Transverse colon (tissue), 4 donors: Measurements from ENCODE around the gene TOLLIP. TPM values are rescaled to one million over a fixed set of nuclear protein-coding genes. Genes with fewer than 3 reads are reported as not detected.
"Not testable (repeated sequence)": the region's sequence is repeated elsewhere in the genome, so short reads cannot be mapped to it uniquely, and the experiment has no call there.

Experiments
- DNase-seq: peaks from one replicate; pipeline ENCODE4 v3.0.0-alpha.2; 2019
- H3K27ac ChIP-seq, 4 donors: fragments of 200-600 bp; sonication (generic); 2 replicates each; pipeline ENCODE4 v1.5.1; 2016 to 2018; ENCODE audit warnings: inconsistent platforms in 4 of 4
- H3K27me3 ChIP-seq: fragments of 200-600 bp; sonication (generic); 2 replicates; pipeline ENCODE4 v1.5.1; 2017; ENCODE audit warnings: inconsistent platforms
- H3K36me3 ChIP-seq, 4 donors: fragments of 200-600 bp; sonication (generic); 2 replicates each; pipeline ENCODE4 v1.5.1; 2017 to 2019; ENCODE audit warnings: inconsistent platforms in 4 of 4
- H3K4me1 ChIP-seq, 4 donors: fragments of 200-600 bp; sonication (generic); 2 replicates each; pipeline ENCODE4 v1.5.1; 2017 to 2020; ENCODE audit warnings: inconsistent platforms in 4 of 4
- H3K4me3 ChIP-seq, 4 donors: fragments of 200-600 bp; sonication (generic); 1 replicate in 1 of 4; 2 replicates in 3 of 4; pipeline versions ENCODE4 v1.5.1 to v1.6.1; 2017 to 2019; ENCODE audit warnings: inconsistent platforms in 4 of 4
- H3K9me3 ChIP-seq, 2 donors: fragments of 200-600 bp; sonication (generic); 2 replicates each; pipeline ENCODE4 v1.5.1; 2017 to 2019; ENCODE audit warnings: inconsistent platforms in 2 of 2
- EP300 ChIP-seq: sonication (generic); formaldehyde crosslinking; IDR thresholded peaks from one replicate; pipeline ENCODE4 v1.6.1; 2017; ENCODE audit warnings: antibody characterized with exemption, low read depth
- POLR2A ChIP-seq: fragments of 450-650 bp; IDR thresholded peaks from one replicate; pipeline ENCODE4 v1.6.1; 2016; ENCODE audit warnings: antibody characterized with exemption, mild to moderate bottlenecking, moderate library complexity
- POLR2AphosphoS5 ChIP-seq, 3 donors: sonication (generic); formaldehyde crosslinking; IDR thresholded peaks; one replicate each; pipeline ENCODE4 v1.6.1; 2016; ENCODE audit warnings: antibody characterized with exemption in 3 of 3
- WGBS, 2 donors: methylation state at CpG; one replicate each; pipeline ENCODE4 v1.1.5; 2018; ENCODE audit warnings: low coverage in 1 of 2; 5-methylcytosine and 5-hydroxymethylcytosine counted together
- in situ Hi-C, 4 donors: fragments of 200-750 bp; cut with MboI; loops; one replicate each; pipeline versions ENCODE4 v1.15.0 to v1.15.1; 2017; ENCODE audit warnings: low sequenced_read_pairs in 3 of 4, low pct_ligation_motif_present in 1 of 4, low pct_unique_long_range_greater_than_20kb in 1 of 4
- intact Hi-C: fragments of 100-400 bp; cut with DNase I; formaldehyde crosslinking; loops from one replicate; pipeline ENCODE4 v1.15.1; 2023; ENCODE audit warnings: low total_unique reads
- total RNA-seq, 4 donors: library from RNA; depleted of rRNA; stranded (reverse); fragments of >200 nt; gene quantifications; one replicate each; pipeline ENCODE4 v1.1.0, GENCODE V29; 2016
- TF ChIP-seq, protein P1 (sequence below), 5 experiments: fragments of 200-600 bp in 3 of 5; fragments of 450-650 bp in 2 of 5; sonication (generic) in 3 of 5; IDR thresholded peaks; 1 replicate in 2 of 5; 2 replicates in 3 of 5; pipeline ENCODE4 v1.5.1; 2016 to 2017; ENCODE audit warnings: antibody characterized with exemption in 5 of 5, inconsistent platforms in 3 of 5, mild to moderate bottlenecking in 2 of 5, moderate library complexity in 1 of 5

The TOLLIP gene
- total RNA-seq, 4 donors from 2014 or later: 25.9 to 132 (median 50.4) TPM

DNA sequence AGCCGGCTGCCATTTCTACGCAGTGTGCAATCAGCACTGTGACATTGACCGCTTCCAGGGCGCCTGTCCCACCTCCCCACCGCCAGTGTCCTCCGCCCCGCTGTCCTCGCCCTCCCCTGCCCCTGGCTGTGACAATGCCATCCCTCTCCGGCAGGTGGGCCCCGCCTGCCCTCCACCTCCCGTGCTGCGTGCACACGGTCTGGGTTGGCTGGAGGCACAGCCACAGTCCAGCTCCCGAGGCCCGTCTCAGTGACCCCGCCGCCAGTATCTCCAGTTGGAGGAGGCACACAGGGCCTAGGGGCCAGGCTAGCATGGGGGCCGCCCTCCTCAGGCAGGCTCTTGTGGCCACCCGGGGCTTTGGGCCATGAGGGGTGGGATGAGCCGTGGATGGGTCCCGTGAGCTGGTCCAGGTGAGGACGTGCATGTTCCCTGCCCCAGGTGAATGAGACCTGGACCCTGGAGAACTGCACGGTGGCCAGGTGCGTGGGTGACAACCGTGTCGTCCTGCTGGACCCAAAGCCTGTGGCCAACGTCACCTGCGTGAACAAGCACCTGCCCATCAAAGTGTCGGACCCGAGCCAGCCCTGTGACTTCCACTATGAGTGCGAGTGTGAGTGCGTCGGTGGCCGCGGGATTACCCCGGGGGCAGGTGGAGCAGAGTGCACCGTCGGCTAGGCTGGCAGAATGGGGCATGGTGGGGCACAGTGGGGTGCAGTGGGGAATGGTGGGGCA is 56.9 kb downstream of the TOLLIP start:
- intact Hi-C loops: no loop called here
- H3K4me3 ChIP-seq: no peak overlapping the region
- H3K27ac ChIP-seq: no peak overlapping the region
- H3K27me3 ChIP-seq: no peaks in the 10 kb centered on the region
- 91 to 100% methylated on average over 4 to 31 of the region's 38 CpGs for WGBS, 2 donors
- no peaks in the 10 kb centered on the region for H3K9me3 ChIP-seq
- in situ Hi-C loops: no loop called here
- H3K36me3 ChIP-seq: no peaks in the 10 kb centered on the region
- no peak for DNase-seq
- no peak for TF ChIP-seq POLR2A
- H3K4me1 ChIP-seq: no peaks in the 10 kb centered on the region

DNA sequence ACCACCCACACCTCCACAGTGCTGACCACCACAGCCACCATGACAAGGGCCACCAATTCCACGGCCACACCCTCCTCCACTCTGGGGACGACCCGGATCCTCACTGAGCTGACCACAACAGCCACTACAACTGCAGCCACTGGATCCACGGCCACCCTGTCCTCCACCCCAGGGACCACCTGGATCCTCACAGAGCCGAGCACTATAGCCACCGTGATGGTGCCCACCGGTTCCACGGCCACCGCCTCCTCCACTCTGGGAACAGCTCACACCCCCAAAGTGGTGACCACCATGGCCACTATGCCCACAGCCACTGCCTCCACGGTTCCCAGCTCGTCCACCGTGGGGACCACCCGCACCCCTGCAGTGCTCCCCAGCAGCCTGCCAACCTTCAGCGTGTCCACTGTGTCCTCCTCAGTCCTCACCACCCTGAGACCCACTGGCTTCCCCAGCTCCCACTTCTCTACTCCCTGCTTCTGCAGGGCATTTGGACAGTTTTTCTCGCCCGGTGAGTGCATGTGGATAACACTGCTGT is 58.1 kb downstream of the TOLLIP start:
- in situ Hi-C loops: no loop called here
- no peaks in the 10 kb centered on the region for H3K4me1 ChIP-seq
- no peaks in the 10 kb centered on the region for H3K27me3 ChIP-seq
- H3K36me3 ChIP-seq: no peaks in the 10 kb centered on the region
- 94 to 100% methylated on average over 2 to 16 of the region's 16 CpGs for WGBS, 2 donors
- H3K4me3 ChIP-seq: no peak overlapping the region
- no peak overlapping the region for H3K27ac ChIP-seq
- no peak for DNase-seq
- intact Hi-C loops: no loop called here
- no peak for TF ChIP-seq POLR2AphosphoS5 (IDR thresholded peaks at IDR 0.05)
- TF ChIP-seq, protein P1, sequence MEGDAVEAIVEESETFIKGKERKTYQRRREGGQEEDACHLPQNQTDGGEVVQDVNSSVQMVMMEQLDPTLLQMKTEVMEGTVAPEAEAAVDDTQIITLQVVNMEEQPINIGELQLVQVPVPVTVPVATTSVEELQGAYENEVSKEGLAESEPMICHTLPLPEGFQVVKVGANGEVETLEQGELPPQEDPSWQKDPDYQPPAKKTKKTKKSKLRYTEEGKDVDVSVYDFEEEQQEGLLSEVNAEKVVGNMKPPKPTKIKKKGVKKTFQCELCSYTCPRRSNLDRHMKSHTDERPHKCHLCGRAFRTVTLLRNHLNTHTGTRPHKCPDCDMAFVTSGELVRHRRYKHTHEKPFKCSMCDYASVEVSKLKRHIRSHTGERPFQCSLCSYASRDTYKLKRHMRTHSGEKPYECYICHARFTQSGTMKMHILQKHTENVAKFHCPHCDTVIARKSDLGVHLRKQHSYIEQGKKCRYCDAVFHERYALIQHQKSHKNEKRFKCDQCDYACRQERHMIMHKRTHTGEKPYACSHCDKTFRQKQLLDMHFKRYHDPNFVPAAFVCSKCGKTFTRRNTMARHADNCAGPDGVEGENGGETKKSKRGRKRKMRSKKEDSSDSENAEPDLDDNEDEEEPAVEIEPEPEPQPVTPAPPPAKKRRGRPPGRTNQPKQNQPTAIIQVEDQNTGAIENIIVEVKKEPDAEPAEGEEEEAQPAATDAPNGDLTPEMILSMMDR (IDR thresholded peaks at IDR 0.05): no peak
- TF ChIP-seq EP300: no peak
- TF ChIP-seq POLR2A: no peak
- H3K9me3 ChIP-seq: no peaks in the 10 kb centered on the region

DNA sequence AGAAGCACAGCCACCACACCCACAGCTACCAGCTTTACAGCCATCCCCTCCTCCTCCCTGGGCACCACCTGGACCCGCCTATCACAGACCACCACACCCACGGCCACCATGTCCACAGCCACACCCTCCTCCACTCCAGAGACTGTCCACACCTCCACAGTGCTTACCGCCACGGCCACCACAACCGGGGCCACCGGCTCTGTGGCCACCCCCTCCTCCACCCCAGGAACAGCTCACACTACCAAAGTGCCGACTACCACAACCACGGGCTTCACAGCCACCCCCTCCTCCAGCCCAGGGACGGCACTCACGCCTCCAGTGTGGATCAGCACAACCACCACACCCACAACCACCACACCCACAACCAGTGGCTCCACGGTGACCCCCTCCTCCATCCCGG is 59.0 kb downstream of the TOLLIP start:
- H3K27me3 ChIP-seq, H3K4me3 ChIP-seq, H3K27ac ChIP-seq, H3K4me1 ChIP-seq, H3K9me3 ChIP-seq, DNase-seq, H3K36me3 ChIP-seq, intact Hi-C loops, in situ Hi-C loops: not testable (repeated sequence)
- WGBS, 2 donors: 96 to 100% methylated on average over 1 to 5 of the region's 12 CpGs

DNA sequence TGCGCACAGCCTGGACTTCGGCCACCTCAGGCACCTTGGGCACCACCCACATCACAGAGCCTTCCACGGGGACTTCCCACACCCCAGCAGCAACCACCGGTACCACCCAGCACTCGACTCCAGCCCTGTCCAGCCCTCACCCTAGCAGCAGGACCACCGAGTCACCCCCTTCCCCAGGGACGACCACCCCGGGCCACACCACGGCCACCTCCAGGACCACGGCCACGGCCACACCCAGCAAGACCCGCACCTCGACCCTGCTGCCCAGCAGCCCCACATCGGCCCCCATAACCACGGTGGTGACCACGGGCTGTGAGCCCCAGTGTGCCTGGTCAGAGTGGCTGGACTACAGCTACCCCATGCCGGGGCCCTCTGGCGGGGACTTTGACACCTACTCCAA is 60.5 kb downstream of the TOLLIP start:
- H3K4me1 ChIP-seq, H3K27me3 ChIP-seq, H3K4me3 ChIP-seq, DNase-seq, intact Hi-C loops, H3K27ac ChIP-seq, H3K9me3 ChIP-seq, in situ Hi-C loops, H3K36me3 ChIP-seq: not testable (repeated sequence)
- no CpG with 5 or more reads among the region's 18 CpGs for WGBS, 2 donors

DNA sequence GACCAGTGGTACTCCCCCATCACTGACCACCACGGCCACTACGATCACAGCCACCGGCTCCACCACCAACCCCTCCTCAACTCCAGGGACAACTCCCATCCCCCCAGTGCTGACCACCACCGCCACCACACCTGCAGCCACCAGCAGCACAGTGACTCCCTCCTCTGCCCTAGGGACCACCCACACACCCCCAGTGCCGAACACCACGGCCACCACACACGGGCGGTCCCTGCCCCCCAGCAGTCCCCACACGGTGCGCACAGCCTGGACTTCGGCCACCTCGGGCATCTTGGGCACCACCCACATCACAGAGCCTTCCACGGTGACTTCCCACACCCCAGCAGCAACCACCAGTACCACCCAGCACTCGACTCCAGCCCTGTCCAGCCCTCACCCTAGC is 62.4 kb downstream of the TOLLIP start:
- H3K4me3 ChIP-seq, intact Hi-C loops, in situ Hi-C loops, H3K27me3 ChIP-seq, H3K36me3 ChIP-seq, H3K4me1 ChIP-seq, DNase-seq, H3K9me3 ChIP-seq: not testable (repeated sequence)
- peak overlapping the region in 1 of 4 donors; percentile 25 for H3K27ac ChIP-seq
- 80 to 87% methylated on average over 1 to 14 of the region's 14 CpGs for WGBS, 2 donors

DNA sequence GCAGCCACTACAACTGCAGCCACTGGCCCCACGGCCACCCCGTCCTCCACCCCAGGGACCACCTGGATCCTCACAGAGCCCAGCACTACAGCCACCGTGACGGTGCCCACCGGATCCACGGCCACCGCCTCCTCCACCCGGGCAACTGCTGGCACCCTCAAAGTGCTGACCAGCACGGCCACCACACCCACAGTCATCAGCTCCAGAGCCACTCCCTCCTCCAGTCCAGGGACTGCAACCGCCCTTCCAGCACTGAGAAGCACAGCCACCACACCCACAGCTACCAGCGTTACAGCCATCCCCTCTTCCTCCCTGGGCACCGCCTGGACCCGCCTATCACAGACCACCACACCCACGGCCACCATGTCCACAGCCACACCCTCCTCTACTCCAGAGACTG is 63.1 kb downstream of the TOLLIP start:
- H3K4me1 ChIP-seq, in situ Hi-C loops, H3K9me3 ChIP-seq, H3K36me3 ChIP-seq, H3K4me3 ChIP-seq, H3K27me3 ChIP-seq, intact Hi-C loops: not testable (repeated sequence)
- DNase-seq: peak; percentile 69
- peak overlapping the region; percentile 30 to 70 (median 58) for H3K27ac ChIP-seq
- WGBS, 2 donors: 73% methylated on average over 14 of the region's 14 CpGs; no CpG with 5 or more reads in 1 of the 2 donors

DNA sequence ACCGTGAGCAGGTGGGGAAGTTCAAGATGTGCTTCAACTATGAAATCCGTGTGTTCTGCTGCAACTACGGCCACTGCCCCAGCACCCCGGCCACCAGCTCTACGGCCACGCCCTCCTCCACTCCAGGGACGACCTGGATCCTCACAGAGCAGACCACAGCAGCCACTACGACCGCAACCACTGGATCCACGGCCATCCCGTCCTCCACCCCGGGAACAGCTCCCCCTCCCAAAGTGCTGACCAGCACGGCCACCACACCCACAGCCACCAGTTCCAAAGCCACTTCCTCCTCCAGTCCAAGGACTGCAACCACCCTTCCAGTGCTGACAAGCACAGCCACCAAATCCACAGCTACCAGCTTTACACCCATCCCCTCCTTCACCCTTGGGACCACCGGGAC is 63.7 kb downstream of the TOLLIP start:
- intact Hi-C loops, in situ Hi-C loops, H3K36me3 ChIP-seq, H3K4me3 ChIP-seq, H3K9me3 ChIP-seq, H3K27me3 ChIP-seq, DNase-seq, H3K4me1 ChIP-seq: not testable (repeated sequence)
- H3K27ac ChIP-seq: peak overlapping the region; percentile 30 to 70 (median 58)
- 92% methylated on average over 12 of the region's 14 CpGs; no CpG with 5 or more reads in 1 of the 2 donors for WGBS, 2 donors

DNA sequence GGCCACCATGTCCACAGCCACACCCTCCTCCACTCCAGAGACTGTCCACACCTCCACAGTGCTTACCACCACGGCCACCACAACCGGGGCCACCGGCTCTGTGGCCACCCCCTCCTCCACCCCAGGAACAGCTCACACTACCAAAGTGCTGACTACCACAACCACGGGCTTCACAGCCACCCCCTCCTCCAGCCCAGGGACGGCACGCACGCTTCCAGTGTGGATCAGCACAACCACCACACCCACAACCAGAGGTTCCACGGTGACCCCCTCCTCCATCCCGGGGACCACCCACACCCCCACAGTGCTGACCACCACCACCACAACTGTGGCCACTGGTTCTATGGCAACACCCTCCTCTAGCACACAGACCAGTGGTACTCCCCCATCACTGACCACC is 64.9 kb downstream of the TOLLIP start:
- H3K27me3 ChIP-seq, intact Hi-C loops, DNase-seq, H3K36me3 ChIP-seq, H3K9me3 ChIP-seq, in situ Hi-C loops, H3K4me3 ChIP-seq, H3K4me1 ChIP-seq, H3K27ac ChIP-seq: not testable (repeated sequence)
- 89 to 100% methylated on average over 1 to 9 of the region's 9 CpGs for WGBS, 2 donors

DNA sequence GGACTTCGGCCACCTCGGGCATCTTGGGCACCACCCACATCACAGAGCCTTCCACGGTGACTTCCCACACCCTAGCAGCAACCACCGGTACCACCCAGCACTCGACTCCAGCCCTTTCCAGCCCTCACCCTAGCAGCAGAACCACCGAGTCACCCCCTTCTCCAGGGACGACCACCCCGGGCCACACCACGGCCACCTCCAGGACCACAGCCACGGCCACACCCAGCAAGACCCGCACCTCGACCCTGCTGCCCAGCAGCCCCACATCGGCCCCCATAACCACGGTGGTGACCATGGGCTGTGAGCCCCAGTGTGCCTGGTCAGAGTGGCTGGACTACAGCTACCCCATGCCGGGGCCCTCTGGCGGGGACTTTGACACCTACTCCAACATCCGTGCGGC is 65.9 kb downstream of the TOLLIP start:
- H3K27me3 ChIP-seq, DNase-seq, intact Hi-C loops, in situ Hi-C loops, H3K4me3 ChIP-seq, H3K9me3 ChIP-seq, H3K27ac ChIP-seq, H3K4me1 ChIP-seq, H3K36me3 ChIP-seq: not testable (repeated sequence)
- WGBS, 2 donors: 96% methylated on average over 8 of the region's 18 CpGs; no CpG with 5 or more reads in 1 of the 2 donors
